Suppressor macrophage (primary cell): ENCODE results near the gene CLCA4.

Experiments used
- DNase-seq, 4 experiments: peaks; one replicate each; pipeline ENCODE4 v3.0.0-alpha.2; 2020 to 2022

The CLCA4 gene

DNA sequence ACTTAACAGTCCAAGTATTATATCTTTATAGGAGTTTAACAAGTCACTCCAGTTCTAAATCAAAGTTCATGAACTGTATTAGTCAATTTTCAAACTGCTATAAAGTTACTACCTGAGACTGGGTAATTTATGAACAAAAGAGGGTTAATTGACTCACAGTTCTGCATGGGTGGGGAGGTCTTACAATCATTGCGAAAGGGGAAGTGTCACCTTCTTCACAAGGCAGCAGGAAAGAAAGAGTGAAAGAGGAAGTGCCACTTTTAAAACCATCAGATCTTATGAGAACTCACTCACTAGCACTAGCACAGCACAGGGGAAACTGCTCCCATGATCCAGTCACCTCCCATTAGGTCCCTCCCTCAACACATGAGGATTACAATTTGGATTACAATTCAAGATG is 70.0 kb downstream of the CLCA4 start:
- peak; percentile 15 to 78 (median 56) for DNase-seq

DNA sequence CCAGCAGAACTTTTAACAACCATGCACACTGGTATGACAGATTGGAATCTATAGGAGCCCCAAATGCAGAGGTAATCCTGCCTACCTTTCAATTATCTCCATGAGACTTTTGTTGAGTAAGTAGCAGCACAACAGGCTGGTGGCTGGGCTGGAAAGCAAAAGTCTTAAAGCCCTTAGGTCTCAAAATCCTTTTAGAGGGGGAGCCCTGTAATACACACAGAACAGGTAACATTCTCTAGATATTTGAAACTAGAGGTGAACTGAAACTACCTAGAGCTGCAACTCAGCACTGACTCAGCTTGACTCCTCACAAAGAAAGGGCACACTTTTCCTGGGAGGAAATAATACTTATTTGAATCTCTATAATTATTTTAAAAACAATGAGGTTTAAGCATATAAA is 71.5 kb downstream of the CLCA4 start:
- DNase-seq, result no peak

DNA sequence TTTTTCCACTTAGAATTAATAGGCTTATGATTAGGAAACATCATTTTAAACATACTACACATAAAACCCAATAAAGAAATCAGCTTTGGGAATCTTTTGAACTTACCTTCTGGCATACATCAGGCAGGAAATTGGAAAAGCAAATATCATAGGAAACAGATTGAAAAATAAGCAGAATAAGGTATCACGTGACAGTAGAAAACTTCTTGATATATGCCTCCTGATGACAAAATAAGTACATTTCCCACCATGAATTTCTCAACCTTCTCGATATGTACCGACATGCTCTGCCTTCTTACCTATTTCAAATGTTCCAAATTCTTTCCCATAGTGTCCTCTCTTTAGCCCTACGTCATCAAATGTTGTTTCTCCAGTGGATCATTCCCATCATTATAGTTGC is 72.4 kb downstream of the CLCA4 start:
- DNase-seq, result no peak

DNA sequence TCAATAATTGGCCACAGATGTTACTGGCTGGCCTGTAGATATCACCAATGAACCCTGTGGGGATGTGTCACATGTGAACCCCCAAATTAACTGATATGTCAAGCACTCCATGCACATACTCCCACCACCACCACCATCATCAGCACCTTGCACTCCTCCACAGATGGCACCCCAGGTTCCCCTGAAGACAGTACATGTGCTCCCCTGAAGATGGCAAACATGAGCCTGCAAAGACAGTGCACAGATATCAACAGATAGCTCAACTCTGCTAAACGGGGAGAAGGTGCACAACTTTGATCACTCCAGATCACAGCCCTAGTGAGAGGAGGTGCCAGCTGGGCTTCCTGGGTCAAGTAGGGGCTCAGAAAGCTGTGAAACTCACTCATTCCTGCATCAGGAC is 74.4 kb downstream of the CLCA4 start:
- DNase-seq, result no peak
